ENCODE measurements around the gene HTR1B.

The HTR1B gene

DNA sequence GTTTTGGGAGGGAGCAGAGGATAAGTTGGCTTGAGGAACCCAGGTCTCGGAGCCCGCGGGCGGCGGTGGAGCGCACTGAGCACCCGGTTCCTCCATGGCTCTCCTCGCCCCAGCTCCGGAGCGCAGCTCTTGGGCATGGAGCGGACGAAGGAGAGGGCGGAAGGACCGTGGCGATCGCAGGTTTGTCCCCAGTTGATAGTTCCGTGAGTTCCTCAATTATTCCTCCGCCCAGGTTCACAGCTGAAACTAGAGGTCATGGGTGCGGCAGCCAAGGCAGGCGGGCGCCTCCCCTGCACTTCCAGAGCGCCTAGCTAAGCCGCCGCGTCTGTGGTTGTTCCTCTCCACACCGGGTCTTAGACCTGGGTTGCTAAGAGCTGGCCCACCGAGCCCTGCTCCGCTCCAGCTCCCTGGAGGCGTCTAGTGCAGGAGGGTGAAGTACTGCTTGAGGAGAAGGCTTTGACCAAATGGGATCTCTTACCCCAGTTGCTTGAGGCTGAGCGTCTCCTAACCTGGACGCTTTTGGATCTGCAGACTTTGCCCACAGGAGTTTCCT lies at the start of gene HTR1B:
Gene HTR1B (minus strand): TSS at position 184 of the 553 bp plus-strand sequence. CDS start 88 bp downstream, at position 96.
- no peak for DNase-seq

- DNase-seq = no peak
These were observed 49.3 kb upstream of the HTR1B start for GRCh38 chr6:77512554-77512953.

- no peak for DNase-seq
These were observed 48.6 kb upstream of the HTR1B start for GRCh38 chr6:77511860-77512259.

DNA sequence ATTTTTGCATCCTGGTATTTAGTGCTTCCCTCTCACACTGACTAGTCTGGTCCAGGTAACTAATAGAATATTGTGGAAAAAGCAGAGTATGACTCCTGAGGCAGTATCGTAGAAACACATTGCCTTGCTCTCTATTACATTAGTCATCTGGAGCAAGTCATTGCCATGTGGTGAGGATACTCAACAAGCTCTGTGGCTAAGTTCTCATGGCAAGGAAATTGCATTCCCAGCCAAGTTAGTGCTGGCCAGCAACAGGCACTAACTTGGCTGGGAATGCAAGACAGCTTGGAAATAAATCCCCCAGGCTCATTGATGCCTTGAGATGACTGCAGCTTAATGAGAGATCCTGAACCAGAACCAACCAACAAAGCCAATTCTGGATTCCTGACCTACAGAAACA lies 39.7 kb upstream of the HTR1B start:
- DNase-seq = no peak

DNA sequence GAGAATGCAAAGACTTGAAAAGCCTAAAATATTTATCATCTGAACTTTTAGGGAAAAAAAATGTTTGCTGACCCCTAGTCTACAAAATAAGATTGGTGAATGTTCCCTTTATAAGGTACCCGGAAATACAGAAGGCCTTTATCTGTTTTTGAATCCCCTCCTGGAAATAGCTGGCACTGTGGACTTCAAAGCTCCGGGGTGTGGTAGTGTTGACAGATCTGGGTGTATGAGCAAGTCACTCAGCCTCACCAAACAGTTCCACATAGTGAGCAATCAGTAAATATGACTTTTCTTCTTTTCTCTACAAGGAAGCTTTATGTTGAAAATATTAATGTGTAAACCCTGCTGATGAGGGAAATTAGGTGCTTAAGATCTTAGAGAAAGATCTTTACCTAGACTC lies 29.2 kb upstream of the HTR1B start:
- no peak for DNase-seq

GRCh38 chr6:77487808-77488425 lies 24.6 kb upstream of the HTR1B start:
- no peak for DNase-seq

DNA sequence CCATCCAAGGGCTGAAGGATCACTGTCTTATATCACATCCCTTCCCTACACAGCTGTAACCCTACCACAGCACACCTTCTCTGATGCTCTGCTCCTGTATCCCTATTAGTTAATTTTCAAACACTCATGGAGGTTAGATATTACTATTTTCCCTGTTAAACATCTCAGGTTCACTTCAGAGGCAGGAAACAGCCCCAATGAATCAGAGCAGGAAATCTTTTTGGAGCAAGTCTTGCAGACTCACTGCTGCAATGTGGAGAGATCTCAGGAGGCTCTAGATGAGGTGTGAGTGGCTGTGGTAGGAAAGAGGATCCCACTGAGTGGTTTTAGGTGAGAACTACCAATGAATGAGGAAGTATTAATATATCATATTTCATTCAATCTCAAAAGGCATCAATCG lies 19.7 kb upstream of the HTR1B start:
- no peak for DNase-seq

DNA sequence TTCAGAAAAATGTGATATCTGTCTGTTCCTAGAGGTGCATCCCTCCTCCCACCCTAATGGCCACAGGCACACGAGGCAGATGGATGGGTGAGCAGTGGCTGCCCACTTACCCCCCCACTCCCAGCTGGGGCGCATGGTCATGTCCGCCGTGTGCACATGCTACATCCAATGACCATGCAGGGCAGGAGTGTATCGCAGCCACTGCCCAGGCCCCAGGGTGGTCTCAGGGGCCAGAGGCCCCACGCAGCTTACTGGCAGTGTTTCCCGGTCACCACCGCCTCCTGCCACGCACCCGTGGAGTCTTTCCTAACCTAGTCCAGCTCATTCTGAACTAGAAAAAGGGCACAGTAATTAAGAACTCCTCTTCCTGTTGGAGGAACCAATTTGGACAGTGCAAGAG lies 11.7 kb upstream of the HTR1B start:
- DNase-seq = no peak

GRCh38 chr6:77474286-77474956 lies 11.1 kb upstream of the HTR1B start:
- no peak for DNase-seq

DNA sequence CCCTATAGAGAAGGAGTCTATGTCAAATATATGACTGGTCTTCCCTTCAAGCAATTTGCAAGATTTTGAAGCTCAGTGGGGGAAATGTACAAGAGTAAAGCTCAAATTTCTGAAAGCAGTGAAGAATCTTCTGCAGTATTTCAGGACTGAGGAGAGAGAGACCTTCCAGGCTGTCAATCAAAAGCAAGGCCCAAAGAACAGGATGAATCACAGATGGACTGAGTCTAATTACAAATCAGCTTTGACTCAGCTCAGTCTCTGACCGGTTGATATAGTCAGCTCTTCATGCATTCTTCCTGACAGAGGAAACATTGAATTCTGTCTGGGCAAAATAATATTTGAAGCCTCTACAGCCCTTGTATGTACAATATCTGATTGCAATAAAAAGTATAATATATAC lies 7.7 kb upstream of the HTR1B start:
- DNase-seq = no peak

GRCh38 chr6:77468939-77469338 lies 5.6 kb upstream of the HTR1B start:
- no peak for DNase-seq

DNA sequence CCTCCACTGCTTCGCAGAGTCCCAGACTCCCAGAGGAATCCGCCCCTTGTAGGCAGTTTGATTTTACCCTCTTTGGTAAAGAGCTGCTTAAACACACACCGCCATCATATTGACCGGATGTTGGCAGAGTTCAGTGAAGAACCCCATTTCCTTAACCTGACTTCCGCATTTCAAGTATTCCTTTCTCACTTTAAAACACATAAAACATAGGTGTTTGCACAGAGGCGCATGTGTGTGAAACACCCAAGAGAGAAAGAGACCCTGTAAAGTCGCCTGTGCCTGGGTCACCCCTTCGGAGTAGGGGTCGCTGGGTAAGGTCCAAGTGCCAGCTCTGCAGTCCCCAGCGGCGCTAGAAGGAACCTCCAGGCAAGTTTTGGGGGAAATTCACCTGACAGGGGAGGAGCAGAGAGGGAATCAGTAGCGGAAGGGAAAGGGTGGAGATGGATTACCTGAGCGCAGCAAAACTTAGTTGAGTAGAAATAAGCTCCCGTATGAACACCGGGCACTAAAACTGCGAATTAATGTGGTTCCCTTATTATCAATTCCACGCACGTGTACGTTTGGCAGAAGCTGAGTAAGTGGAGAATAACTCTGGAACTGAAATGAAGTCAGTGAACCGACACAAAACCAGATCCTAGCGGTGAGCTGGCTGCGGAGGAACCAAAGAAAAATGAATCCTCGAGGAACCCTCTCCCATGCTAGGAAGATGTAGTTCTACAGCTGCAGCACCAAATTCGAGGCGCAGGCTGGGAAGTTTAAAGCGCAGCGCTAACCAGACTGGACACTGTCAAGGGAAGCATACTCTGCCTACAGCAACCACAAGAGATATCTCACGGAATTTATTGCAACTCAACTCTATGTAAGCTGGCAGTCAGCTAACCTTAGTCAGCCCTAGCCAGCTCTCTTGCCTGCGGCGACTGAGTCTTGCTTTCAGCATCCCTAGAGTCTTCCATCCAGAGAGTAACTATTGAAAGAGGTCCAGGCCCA lies 3.5 kb upstream of the HTR1B start:
- DNase-seq = peak; percentile 48

- DNase-seq = peak; percentile 65
These were observed 2.8 kb upstream of the HTR1B start for GRCh38 chr6:77466055-77466450.

- DNase-seq = no peak
These were observed 1.2 kb upstream of the HTR1B start for GRCh38 chr6:77464495-77464867.

- DNase-seq = no peak
These were observed 687 bp upstream of the HTR1B start for GRCh38 chr6:77463861-77464494.

- no peak for DNase-seq
These were observed 658 bp downstream of the HTR1B start for GRCh38 chr6:77462359-77463307.

DNA sequence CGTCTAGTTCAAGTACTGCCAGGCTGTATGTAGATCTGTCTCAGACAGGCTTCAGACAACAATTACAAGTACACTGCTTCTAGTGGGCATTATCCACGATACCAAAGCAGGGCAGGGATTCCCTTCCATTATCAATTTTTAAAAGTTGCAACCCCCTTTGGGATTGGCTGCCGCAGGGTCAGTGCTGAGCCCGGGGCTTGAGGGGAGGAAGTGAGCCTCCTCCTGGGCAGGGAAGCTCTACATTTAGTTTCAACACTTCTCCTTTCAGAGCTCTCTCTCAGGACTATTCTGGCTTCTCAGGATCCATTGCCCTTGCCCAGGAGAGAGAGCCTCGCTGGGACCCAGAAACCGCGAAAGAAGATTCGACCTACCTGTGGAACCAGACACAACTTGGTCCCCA lies 1.5 kb downstream of the HTR1B start:
- DNase-seq = no peak

DNA sequence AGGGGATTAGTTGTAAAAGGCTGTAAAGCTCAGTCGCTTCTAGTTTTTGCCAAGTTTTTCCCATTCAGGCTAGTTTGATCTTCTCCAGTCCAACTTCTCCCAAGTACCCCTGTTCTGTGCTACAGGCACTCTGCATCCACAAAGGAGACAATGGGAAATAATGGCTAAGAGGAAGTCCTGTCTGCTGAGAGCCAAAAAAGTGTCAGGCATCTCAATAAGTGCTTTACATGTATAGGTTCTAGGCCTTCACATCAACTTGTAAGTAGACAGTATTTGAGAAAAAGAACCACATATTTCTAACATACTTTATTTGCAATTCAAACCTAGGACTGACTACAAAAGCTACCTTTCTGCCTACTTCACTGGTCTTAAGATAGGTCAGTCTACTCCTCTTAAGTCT lies 4.9 kb downstream of the HTR1B start:
- DNase-seq = no peak

GRCh38 chr6:77457720-77458349 lies 5.5 kb downstream of the HTR1B start:
- DNase-seq = peak; percentile 74

DNA sequence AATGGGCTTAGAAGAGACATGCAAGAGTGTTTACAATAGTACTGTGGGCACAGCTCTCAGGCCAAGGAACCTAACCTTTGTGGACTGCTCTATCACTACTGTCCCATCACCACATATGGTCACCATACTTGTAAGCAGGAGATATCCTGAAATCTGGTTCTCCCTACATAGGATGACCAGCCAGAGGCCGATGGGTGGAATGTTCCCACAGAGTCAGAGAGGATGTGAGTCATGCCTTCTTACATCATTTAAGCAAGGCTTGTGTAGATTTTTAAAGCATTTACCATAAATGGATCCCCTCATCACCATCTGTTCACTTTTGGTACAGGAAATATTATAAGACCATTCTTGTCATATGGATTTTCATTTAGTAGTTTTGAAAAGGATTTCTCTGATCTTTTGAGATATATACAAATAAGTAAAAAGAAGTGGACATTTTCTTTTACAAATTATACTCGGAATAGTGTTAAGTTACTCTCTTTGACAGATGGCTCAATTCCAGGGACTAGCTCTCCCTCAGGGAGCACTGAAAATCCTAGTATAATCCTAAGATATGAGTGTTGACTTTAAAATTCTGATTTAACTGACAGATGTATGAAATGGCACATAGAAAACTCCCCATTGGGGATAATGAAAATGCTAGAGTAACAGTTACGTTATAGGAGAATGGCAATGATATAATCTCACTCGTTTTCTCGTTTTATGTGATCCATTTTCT lies 6.6 kb downstream of the HTR1B start:
- DNase-seq = no peak

DNA sequence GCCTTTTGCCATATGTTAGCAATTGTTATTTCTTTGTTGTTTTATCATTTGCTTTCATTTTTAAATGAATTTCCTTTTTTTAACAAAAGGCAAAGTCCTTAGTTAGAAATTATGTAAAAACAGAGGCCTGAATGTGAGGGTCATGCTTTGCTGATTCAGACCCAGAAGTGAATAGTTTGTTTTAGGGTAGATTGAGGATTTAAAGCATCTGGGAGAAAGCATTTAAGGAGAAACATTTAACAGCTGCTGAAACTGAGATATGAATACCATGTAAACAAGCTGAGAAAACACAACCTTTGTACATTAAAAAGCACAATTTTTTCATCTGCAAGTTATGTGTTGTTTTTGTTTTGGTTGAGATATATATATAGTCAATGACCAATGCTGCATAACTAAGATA lies 8.0 kb downstream of the HTR1B start:
- DNase-seq = no peak

Measured in right forelimb (tissue), 1 donor.